HG03139 (cell line): ENCODE measurements around the gene STK32B.

ENCODE experiments used
- ATAC-seq: cut with Tn5 transposase; IDR thresholded peaks from one replicate; pipeline ENCODE4 v1.9.1; 2021; ENCODE audit not compliant: unreplicated experiment

Gene STK32B

DNA sequence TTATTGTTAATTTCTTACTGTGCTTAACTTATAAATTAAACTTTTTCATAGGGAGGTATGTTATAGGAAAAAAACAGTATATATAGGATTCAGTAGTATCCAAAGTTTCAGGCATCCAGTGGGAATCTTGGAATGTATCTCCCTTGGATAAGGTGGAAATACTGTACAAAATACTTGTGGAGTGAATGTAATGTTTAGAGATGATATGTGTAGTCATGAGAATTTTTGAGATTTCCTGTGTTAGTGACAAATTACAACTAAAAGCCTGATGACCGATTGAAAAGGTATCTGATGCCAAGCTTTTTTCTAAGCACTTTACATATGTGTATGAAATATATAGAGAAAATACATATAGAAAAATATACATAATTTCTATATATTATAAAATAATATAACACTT is 69.2 kb downstream of the STK32B start:
- no peak for ATAC-seq

DNA sequence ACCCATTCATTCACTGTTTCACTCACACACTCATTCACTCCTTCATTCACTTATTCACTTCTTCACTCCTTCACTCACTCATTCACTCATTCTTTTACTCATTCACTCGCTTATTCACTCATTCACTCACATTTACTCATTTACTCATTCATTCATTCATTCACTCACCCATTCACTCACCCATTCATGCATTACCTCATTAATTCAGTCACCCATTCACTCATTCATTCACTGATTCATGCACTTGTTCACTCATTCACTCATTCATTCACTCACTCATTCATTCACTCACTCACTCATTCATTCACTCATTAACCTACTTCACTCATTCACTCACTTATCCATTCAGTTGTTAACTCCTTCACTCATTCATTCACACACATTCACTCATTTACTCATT is 70.8 kb downstream of the STK32B start:
- no peak for ATAC-seq

DNA sequence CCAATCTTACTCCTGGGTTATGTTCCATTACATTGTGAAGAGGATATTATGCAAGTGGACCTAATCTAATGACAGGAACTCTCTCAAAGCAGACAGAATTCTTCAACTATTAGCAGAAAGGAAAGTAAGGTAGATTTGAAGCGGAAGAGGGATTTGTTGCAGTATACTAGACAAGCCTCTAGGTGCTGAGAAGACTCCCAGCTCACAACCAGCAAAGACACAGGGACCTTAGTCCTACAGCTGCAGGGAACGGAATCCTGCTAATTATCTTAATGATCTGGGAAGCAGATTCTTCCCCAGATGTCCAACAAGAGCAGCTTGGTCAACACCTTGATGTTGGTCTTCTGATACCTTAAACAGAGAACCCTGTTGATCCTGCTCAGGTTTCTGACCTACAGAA is 73.6 kb downstream of the STK32B start:
- ATAC-seq = no peak

DNA sequence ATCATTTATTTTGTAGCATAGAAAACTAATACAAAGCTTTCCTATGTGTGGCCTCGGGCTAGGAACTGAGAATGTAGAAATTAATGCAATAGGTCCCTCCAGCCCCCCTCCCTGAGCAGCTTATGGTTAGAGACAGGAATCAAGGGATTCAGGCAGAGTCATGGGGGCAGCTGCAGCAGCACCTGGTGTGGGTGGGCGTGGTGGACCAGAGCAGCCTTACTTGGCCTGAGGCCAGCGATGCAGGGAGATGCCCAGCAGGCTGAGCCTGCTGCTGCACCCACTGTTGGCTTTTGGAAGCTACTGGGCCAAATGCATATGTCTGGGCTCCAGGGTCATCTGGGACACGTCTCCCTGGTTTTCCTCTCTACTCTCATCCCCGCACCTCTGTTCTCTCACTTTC is 74.0 kb downstream of the STK32B start:
- no peak for ATAC-seq

DNA sequence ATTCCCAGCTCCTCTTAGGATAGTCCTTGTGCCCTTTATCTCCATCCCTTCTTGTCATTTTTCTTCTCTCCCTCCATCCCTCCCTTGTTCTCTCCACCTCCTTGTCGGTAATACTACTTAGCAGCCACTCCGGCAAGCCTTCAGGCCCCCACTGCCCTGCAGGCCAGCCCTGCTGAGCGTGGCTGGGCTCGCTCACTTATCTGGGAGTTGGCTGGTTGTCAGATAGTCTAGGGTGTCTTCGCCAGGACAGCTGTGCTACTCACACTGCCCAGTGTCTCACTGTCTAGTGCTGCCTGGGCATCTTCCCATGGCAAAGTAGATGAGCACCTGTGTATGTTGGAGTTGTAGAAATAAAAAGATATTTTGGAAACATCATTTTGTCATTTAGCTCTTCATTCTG is 75.0 kb downstream of the STK32B start:
- no peak for ATAC-seq

DNA sequence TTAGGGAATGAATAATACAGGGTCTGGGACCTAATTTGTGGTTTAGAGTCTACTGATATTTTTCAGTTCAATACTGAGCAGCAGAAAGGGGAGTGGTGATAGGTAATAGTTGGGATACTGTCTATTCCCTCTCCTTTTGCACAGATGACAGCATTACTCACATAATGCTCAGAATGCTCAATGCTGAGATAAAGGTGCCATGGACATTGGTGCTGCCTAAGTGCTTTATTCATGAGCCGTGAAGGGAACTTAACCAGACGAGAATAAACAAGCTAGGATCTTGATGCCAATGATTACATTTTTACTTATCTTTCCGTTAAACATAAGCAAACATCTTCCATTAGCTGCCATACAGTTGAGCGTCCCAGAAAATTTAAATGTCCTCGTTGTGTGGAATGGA is 75.6 kb downstream of the STK32B start:
- ATAC-seq = no peak

DNA sequence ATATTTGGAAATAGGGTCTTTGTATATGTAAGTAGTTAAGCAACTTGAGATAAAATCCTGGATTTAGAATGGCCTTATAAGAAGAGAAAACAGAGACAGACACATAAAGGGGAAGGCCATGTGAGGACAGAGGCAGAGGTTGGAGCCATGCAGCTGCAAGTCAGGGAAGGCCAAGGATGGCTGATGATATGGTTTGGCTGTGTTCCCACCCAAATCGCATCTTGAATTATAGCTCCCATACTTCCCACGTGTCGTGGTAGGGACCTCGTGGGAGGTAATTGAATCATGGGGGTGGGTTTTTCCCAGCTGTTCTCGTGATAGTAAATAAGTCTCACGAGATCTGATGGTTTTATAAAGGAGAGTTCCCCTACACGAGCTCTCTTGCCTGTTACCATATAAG is 76.3 kb downstream of the STK32B start:
- no peak for ATAC-seq

DNA sequence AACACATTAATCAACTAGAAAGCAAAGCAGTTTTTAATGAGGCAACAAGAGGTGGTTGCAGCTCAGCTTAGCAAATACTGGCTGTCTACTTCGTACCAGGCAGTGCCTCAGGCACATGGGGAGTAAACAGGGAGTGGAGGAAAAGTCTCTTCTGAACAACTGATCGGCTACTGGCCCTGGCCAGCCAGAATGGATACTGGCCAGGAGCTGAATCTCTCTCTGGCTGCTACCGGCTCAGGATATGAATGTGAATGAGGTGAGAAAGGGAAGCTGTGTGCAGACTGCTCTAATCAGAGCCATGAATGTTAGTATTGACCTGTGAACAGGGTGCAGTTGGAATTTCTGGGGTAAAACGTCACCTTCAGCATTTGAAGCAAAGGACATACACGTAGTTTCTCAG is 77.3 kb downstream of the STK32B start:
- ATAC-seq = no peak

DNA sequence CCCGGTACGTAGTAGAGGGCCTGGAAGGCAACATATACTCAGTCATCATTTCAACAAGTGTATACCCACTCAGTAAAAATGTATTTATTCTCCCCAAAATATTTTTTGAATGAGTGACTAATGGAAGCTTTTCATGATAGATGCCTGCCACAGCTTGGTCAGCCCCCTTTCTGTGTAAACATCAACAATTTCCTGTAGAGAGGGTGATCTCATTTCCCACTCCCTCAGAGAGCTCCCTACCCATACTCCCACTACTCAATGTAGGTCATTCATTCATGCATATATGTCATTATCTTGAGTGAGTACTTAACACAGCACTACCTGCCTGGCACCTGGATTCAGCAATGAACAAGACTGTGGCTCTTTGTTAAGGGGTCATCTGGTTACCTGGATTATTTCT is 81.9 kb downstream of the STK32B start:
- ATAC-seq = no peak

DNA sequence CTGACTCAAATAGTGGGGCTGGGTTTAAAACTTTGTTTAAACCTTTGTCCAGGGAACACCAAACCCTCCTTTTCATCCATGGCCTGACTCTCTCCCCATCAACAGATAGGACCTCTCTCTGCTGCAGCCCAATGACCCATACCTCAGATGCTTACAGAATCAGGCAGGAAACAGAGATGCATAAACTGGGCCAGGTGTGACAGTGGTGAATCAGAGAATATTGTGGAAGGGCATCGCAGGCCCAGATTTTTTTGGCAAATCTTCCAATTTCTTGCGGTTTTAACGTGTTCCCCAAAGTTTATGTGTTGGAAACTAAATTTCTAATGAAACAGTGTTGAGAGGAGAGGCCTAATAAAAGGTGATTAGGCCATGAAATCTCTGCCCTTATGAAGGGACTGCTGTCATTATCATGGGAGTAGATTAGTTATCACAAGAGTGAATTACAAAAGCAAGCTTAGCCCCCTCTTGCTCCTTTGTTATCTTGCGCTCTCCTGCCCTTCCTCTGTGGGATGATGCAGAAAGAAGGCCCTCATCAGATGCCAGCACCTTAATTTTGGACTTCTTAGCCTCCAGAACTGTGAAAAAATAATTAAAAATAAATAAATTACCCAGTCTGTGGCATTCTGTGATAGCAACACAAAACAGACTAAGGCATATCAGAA is 82.8 kb downstream of the STK32B start:
- no peak for ATAC-seq

DNA sequence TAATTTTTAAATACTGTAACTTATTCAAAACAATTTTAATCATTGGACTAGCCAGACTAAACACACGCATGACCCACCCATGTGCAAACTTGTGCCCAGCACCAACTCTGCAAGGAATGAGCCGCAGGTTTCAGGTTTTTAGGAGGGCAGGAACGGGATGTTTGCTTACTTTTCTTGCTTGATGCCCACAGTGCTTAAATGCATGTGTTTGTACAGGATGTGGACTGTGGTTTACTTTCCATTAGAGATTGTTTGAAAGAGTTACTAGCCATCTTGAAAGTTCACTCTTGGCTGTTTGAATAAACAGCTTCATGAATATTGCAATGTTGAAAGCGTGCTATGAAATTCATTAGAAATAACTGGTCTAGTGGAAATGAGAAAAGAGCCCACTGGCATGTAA is 83.3 kb downstream of the STK32B start:
- no peak for ATAC-seq

DNA sequence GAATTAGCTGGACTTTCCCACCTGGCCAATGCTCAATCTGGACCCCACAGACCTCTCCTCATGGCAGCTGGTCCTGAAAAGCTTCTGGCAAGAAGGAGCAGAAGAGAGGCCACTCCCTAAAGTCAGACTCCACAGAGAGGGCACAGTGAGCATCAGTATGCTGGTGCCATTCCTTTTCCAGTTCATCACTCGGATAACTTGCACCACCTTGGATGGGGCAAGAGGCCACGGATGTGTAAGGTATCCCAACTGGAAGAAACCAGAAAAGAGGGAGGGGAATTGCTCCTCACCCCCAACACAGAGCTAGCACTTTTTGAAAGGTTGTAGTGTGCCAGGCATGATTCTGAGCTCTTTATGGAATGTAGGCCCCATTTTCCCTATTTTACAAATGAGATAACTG is 85.9 kb downstream of the STK32B start:
- no peak for ATAC-seq

DNA sequence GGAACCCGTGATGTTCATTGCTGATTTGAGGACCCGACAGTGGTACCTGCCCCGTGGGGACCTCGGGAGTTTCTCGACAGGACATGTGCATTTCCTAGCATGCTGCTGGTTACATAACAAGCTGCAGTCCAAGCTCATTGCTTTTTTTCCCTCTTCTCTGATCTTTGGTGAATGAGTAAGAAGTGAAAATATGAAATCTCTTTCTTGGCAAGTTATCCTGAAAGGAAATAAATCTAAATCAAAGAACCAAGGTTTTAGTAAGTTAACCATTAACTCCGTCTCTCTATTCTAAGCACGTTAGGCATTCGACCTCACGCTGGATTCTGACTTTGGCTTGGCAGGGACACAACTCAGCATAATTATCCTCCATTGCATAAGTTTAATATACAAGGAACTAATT is 86.6 kb downstream of the STK32B start:
- ATAC-seq = no peak

DNA sequence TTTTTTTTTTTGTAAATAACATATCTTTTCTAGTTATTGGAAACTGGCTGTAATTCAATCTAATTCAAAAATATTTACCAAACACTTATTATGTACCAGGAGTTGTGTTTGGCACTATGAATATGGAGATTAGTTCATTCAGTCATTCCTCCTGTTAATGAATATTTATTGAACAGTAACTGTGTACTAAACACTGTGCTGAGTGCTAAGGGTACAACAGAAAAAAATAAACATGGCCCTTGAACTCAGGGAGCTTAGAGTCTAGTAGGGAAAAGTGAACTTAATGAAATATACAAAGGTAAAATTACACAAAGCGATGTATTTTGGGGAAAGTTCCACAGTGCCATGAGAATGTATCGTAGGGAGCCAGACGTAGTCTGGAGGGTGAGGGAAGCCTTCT is 87.1 kb downstream of the STK32B start:
- no peak for ATAC-seq

DNA sequence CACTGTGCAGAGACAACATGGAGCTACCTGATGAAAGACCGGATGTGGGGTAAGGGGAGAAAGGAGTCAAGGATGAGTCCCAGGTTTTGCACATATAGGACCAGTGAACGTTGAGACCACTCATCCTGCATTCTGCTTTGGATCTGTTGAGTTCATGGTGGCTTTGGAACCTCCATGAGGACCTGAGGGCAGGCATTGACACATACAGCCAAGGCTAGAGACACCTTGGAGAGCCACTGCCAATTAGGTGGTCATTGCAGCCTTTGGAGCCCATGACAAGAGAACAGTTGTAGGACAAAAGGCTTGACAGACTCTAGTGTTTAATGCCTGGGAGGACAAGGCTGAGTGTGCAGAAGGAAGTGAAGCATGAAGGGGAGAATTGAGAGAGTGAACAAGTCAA is 87.9 kb downstream of the STK32B start:
- ATAC-seq = no peak

DNA sequence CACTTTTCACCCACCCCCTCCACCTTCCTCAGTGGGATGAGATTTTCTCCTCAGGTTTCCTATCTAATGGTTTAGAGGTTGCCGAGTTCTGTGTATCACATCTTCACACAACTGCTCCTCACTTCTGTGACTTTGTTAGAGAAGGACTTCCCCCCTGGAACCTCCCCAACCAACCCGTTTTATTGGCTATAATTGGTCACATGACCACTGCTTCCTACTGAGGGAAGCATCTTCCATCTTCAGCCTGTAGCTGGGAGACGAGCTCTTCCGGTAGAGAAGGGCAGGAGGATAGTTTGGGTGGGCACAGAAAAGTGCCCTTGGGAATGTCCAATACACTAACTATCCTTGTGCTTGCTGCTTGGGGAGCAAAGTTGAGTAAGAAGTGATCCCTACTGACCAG is 90.5 kb downstream of the STK32B start:
- ATAC-seq = no peak

DNA sequence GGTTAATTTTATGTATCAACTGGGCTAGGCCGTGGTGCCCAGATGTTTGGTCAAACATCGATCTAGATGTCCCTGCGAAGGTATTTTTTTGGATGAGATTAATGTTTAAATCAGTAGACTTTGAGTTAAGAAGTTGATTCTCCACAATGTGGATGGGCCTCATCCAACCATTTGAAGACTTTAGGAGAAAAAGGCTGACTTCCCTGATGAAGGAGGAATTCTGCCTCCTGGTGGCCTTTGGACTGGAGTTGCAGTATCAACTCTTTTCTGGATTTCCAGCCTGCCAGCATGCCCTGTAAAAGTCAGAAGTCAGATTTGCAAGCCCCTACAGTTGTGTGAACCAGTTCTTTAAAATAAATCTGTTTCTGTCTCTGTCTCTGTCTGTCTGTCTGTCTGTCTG is 91.4 kb downstream of the STK32B start:
- no peak for ATAC-seq

DNA sequence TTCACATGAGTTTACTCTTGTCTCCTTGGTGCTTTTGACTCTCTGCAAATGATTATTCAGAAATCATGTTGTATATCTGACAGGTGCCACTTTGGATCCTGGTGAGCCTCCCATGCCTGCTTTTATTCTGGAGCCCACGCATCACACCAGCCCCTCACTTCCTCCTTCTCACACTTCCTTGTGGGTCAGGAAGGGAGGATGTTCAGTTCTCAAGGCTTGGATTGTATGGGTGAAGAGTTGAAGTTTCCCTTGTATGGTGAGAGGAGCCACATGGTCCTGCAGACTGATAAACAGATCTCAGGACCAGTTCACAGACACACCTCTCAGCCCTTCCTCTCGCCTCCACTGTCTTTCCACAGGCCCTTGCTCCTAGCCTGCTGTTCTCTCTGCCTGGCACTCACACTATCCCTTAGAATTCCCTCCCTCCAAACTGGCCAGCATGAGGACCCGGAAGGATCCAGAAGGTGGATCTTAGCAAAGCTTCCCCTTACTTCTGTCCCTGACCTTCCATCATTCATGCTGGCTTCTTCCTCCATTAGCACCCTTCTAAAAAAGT is 92.1 kb downstream of the STK32B start:
- no peak for ATAC-seq

DNA sequence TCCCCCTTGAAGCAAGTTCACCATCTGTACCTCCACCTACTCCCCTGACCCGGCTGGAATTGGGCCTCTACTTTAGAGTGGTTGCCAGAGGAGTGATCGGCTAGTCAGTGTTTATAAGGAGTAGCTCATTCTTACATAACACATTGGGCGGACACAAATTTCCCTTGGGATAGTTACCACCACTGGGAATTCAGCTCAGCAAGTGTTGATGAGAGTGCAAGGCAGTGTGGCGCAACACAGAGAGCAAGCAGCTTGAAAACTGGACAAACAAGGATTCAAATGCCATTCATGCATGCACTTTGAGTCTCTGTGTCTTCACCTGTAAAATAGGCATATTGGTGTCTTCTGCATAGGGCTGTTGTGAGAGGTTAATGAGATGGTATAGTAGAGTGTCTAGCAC is 92.7 kb downstream of the STK32B start:
- no peak for ATAC-seq

DNA sequence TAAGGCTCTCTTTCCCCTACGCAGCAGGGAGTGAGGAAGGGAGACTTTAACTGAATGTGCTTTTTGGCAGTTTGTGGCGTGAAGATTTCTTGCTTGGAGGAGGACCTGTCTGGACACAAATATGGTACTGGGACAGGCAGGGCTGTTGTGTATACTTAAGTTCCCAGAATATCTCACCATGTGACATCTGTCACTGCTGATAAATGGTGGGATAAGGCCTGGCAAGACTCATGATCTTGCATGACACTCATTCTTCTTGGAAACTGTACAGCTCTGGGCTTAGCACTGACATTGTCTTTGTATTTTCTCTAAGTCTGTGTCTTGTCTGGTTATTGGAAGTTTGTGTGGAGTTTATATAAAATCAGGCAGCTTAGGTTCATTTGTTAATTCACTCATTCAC is 93.1 kb downstream of the STK32B start:
- no peak for ATAC-seq

DNA sequence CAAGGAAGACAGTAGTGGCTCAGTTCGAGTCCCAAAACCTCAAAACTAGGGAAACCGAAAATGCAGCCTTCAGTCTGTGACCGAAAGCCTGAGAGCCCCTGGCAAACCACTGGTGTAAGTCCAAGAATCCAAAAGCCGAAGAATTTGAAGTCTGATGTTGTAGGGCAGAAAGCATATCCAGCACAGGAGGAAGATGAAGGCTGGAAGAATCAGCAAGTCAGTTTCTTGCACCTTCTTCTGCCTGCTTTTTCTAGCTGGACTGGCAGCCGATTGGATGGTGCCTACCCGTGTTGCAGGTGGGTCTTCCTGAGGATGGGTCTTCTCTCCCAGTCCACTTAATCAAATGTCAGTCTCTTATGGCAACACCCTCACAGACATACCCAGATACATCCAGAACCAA is 95.0 kb downstream of the STK32B start:
- no peak for ATAC-seq

DNA sequence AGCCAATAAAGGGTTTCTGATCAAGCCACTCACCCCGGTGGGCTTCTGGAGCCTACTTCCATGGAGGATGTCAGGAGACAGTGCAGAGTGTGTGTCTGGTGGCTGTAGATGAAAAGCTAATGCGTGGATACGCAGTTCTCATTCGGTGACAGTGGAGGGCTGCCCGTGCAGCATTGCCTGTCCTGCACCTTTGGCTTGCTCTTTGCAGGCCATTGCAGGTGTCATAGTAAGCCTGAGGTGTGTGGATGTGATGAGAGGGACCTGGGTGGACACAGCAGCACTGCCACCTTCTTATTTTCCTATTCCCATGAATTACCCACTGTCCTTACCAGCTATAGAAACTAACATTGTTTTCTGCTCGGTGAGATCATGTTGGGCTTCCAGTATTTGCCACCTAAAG is 101.2 kb downstream of the STK32B start:
- ATAC-seq = no peak

DNA sequence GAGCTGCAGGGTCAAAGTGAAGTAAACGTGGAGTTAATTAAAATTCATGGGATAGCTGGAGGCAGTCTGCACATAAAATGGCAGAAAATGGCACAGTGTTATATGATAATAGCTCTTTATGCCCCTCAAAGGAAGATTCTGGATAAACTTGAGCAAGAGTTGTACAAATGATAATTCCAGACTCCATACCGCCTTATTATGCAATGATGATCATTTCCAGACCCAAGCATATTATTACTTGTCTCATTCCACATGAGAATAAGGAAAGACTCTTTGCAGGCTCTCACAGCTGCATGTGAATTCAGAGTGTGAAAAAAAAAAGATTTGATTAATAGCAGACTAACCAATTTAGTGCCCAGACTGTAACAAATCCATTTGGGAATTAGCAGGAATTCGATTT is 105.4 kb downstream of the STK32B start:
- no peak for ATAC-seq
